Stimulated activated CD8-positive, alpha-beta memory T cell treated with anti-CD3 and anti-CD28 coated beads, Interleukin-4, amount 100 ng/mL, for 1 hour (primary cell): ENCODE data around the gene PHF21B.

ENCODE experiments used
- DNase-seq, 2 donors: peaks; one replicate each; pipeline ENCODE4 v3.0.0-alpha.2; 2020; ENCODE audit warnings: low read depth in 2 of 2, low spot score in 1 of 2

The PHF21B gene

GRCh38 chr22:44847380-44847779 lies 162.4 kb downstream of the PHF21B start:
- DNase-seq: no peak

GRCh38 chr22:44846726-44847275 lies 163.0 kb downstream of the PHF21B start:
- no peak for DNase-seq

- DNase-seq: no peak
Observed at GRCh38 chr22:44845796-44846720, 163.7 kb downstream of the PHF21B start.

GRCh38 chr22:44845191-44845590 lies 164.6 kb downstream of the PHF21B start:
- DNase-seq: no peak

- no peak for DNase-seq
Observed at GRCh38 chr22:44842417-44842816, 167.4 kb downstream of the PHF21B start.

- no peak for DNase-seq
Observed at GRCh38 chr22:44840611-44841322, 169.0 kb downstream of the PHF21B start.

GRCh38 chr22:44839721-44840120 lies 170.1 kb downstream of the PHF21B start:
- DNase-seq: no peak

- DNase-seq: no peak
Observed at GRCh38 chr22:44839061-44839460, 170.7 kb downstream of the PHF21B start.

GRCh38 chr22:44838316-44839016 lies 171.3 kb downstream of the PHF21B start:
- DNase-seq: no peak

GRCh38 chr22:44837481-44837880 lies 172.3 kb downstream of the PHF21B start:
- no peak for DNase-seq

GRCh38 chr22:44834065-44834464 lies 175.7 kb downstream of the PHF21B start:
- no peak for DNase-seq

- no peak for DNase-seq
Observed at GRCh38 chr22:44831885-44832284, 177.9 kb downstream of the PHF21B start.
